Measurements from ENCODE around the gene KANSL2. TPM values are rescaled to one million over a fixed set of nuclear protein-coding genes. Genes with fewer than 3 reads are reported as not detected.

Gene KANSL2
- total and polyA plus RNA-seq, 3 donors from 2014 or later, result 57.0 to 98.4 (median 84.8) TPM

DNA sequence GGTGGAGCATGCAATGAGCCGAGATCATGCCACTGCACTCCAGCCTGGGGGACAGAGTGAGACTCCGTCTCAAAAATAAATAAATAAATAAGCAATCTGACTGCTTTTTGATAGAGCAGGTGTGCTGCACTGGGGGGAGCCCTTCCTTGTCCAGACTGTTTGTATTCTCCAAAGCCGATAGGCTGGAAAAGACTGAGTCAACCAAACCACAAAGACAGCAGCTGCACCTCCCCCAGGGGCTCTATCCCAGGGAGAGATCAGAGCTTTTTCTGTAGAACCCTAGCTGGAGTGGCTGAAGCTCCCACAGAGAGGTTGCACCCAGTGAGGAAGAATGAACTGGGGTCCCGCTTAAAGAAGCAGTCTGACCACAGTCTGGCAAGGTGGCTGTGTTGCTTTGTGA lies 66.4 kb downstream of the KANSL2 start:
- H3K36me3 ChIP-seq (ENCODE audit: low read depth, missing control alignments), result no peaks in the 10 kb centered on the region
- no peaks in the 10 kb centered on the region for H3K27me3 ChIP-seq
- 88 to 90% methylated on average over 4 of the region's 4 CpGs for WGBS, 2 donors
- H3K9me3 ChIP-seq, result no peaks in the 10 kb centered on the region
- no peak for DNase-seq
- intact Hi-C loops (cut with DNase I; ENCODE audit: low total_unique reads), result no loop called here
- no peak overlapping the region for H3K4me3 ChIP-seq
- no peak overlapping the region for H3K27ac ChIP-seq
- H3K4me1 ChIP-seq, result no peaks in the 10 kb centered on the region
- TF ChIP-seq POLR2A (IDR thresholded peaks at IDR 0.05), result no peak
- TF ChIP-seq, protein P1, sequence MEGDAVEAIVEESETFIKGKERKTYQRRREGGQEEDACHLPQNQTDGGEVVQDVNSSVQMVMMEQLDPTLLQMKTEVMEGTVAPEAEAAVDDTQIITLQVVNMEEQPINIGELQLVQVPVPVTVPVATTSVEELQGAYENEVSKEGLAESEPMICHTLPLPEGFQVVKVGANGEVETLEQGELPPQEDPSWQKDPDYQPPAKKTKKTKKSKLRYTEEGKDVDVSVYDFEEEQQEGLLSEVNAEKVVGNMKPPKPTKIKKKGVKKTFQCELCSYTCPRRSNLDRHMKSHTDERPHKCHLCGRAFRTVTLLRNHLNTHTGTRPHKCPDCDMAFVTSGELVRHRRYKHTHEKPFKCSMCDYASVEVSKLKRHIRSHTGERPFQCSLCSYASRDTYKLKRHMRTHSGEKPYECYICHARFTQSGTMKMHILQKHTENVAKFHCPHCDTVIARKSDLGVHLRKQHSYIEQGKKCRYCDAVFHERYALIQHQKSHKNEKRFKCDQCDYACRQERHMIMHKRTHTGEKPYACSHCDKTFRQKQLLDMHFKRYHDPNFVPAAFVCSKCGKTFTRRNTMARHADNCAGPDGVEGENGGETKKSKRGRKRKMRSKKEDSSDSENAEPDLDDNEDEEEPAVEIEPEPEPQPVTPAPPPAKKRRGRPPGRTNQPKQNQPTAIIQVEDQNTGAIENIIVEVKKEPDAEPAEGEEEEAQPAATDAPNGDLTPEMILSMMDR (IDR thresholded peaks at IDR 0.05), result no peak

GRCh38 chr12:48613321-48613720 lies 68.7 kb downstream of the KANSL2 start:
- 84 to 86% methylated on average over 1 of the region's 1 CpG for WGBS, 2 donors

More at GRCh38 chr12:48613321-48613720, 68.7 kb downstream of the KANSL2 start:
- Histone ChIP-seq H3K36me3 (ENCODE audit: low read depth, missing control alignments) (no peaks in the 10 kb centered on the region), H3K27me3 (no peaks in the 10 kb centered on the region), H3K4me3 (no peak overlapping the region), H3K9me3 (no peaks in the 10 kb centered on the region), H3K27ac (no peak overlapping the region), H3K4me1 (no peaks in the 10 kb centered on the region)
- DNase-seq, result no peak
- intact Hi-C loops (cut with DNase I; ENCODE audit: low total_unique reads), result no loop called here
- TF ChIP-seq POLR2A (IDR thresholded peaks at IDR 0.05), result no peak
- TF ChIP-seq, protein P1 (IDR thresholded peaks at IDR 0.05), result no peak

MicroRNAs within 50 kb of the gene (microRNA counts, 767-probe panel; counts per million panel counts)
- microRNA hsa-miR-1291, result 0 to 152 counts per million in 2 donors

Small RNA genes within 50 kb of the gene (microRNA-seq; reads per million reads assigned to microRNA genes)
- gene MIR1291 (ENCODE audit: borderline number of aligned reads in 2 of 2, borderline replicate concordance in 1 of 2), result 11.0 to 17.4 reads per million in 2 donors

Small RNA genes within 50 kb of the gene (small RNA-seq; reads per million reads assigned to genes)
- gene MIR1291, result 0 reads per million in 2 donors
- 11.6 to 13.7 reads per million in 2 donors for gene SNORA2A
- gene SNORA2B, result 6.8 to 8.0 reads per million in 2 donors
- 0.27 to 1.4 reads per million in 2 donors for gene SNORA2C

Other genes starting within 250 kb of the KANSL2 start
- gene ANP32D, start 209.7 kb downstream of the KANSL2 start, total RNA-seq, result under 1 TPM in 1 of 2 donors, not detected in 1; 0.71 TPM
- gene ANP32D, start 209.7 kb downstream of the KANSL2 start, polyA plus RNA-seq (ENCODE audit: insufficient read depth, low read depth, low replicate concordance), result not detected
- gene C12orf54, start 199.7 kb downstream of the KANSL2 start, total RNA-seq, result 10 to 100 TPM; 22.3 to 77.1 TPM
- gene C12orf54, start 199.7 kb downstream of the KANSL2 start, polyA plus RNA-seq (ENCODE audit: insufficient read depth, low read depth, low replicate concordance), result 111 TPM
- gene OR8S1, start 156.6 kb downstream of the KANSL2 start, total RNA-seq, result not detected
- gene OR8S1, start 156.6 kb downstream of the KANSL2 start, polyA plus RNA-seq (ENCODE audit: insufficient read depth, low read depth, low replicate concordance), result not detected
- gene LALBA, start 112.2 kb downstream of the KANSL2 start, total RNA-seq, result 1 to 10 TPM; 3.8 to 5.2 TPM
- gene LALBA, start 112.2 kb downstream of the KANSL2 start, polyA plus RNA-seq (ENCODE audit: insufficient read depth, low read depth, low replicate concordance), result 4.7 TPM
- 10 to 100 TPM; 50.2 to 53.5 TPM for gene CCNT1, start 34.5 kb upstream of the KANSL2 start, total RNA-seq
- 42.0 TPM for gene CCNT1, start 34.5 kb upstream of the KANSL2 start, polyA plus RNA-seq (ENCODE audit: insufficient read depth, low read depth, low replicate concordance)
- 10 to 100 TPM; 24.5 to 26.3 TPM for gene ADCY6, start 106.9 kb upstream of the KANSL2 start, total RNA-seq
- gene ADCY6, start 106.9 kb upstream of the KANSL2 start, polyA plus RNA-seq (ENCODE audit: insufficient read depth, low read depth, low replicate concordance), result 16.5 TPM
- gene CACNB3, start 136.3 kb upstream of the KANSL2 start, total RNA-seq, result 10 to 100 TPM; 17.2 to 19.3 TPM
- 20.1 TPM for gene CACNB3, start 136.3 kb upstream of the KANSL2 start, polyA plus RNA-seq (ENCODE audit: insufficient read depth, low read depth, low replicate concordance)
- 10 to 100 TPM; 85.0 to 96.1 TPM for gene DDX23, start 169.9 kb upstream of the KANSL2 start, total RNA-seq
- gene DDX23, start 169.9 kb upstream of the KANSL2 start, polyA plus RNA-seq (ENCODE audit: insufficient read depth, low read depth, low replicate concordance), result 69.4 TPM
- gene RND1, start 183.6 kb upstream of the KANSL2 start, total RNA-seq, result 1 to 10 TPM in 1 of 2 donors, under 1 TPM in 1; 0.81 to 1.1 TPM
- 1.2 TPM for gene RND1, start 183.6 kb upstream of the KANSL2 start, polyA plus RNA-seq (ENCODE audit: insufficient read depth, low read depth, low replicate concordance)
- 10 to 100 TPM; 13.4 to 22.4 TPM for gene FKBP11, start 243.3 kb upstream of the KANSL2 start, total RNA-seq
- gene FKBP11, start 243.3 kb upstream of the KANSL2 start, polyA plus RNA-seq (ENCODE audit: insufficient read depth, low read depth, low replicate concordance), result 16.4 TPM

Measured in testis (tissue), 3 donors.